ENCODE measurements around the gene KIAA1958. TPM values are rescaled to one million over a fixed set of nuclear protein-coding genes. Genes with fewer than 3 reads are reported as not detected.

KIAA1958 gene
- total RNA-seq, 2 donors from 2014 or later: 9.0 to 10.6 TPM

- Histone ChIP-seq H3K9ac (ENCODE audit: low read depth in 2 of 2, low read length in 2 of 2) (no peak overlapping the region), H3K9me3 (no peaks in the 10 kb centered on the region), H3K27ac (no peak overlapping the region), H3K4me1 (no peaks in the 10 kb centered on the region), H3K36me3 (no peaks in the 10 kb centered on the region), H3K4me3 (no peak overlapping the region), H3K27me3 (peaks cover 1% of the 10 kb centered on the region)
- no peak for DNase-seq
- TF ChIP-seq, protein P1, sequence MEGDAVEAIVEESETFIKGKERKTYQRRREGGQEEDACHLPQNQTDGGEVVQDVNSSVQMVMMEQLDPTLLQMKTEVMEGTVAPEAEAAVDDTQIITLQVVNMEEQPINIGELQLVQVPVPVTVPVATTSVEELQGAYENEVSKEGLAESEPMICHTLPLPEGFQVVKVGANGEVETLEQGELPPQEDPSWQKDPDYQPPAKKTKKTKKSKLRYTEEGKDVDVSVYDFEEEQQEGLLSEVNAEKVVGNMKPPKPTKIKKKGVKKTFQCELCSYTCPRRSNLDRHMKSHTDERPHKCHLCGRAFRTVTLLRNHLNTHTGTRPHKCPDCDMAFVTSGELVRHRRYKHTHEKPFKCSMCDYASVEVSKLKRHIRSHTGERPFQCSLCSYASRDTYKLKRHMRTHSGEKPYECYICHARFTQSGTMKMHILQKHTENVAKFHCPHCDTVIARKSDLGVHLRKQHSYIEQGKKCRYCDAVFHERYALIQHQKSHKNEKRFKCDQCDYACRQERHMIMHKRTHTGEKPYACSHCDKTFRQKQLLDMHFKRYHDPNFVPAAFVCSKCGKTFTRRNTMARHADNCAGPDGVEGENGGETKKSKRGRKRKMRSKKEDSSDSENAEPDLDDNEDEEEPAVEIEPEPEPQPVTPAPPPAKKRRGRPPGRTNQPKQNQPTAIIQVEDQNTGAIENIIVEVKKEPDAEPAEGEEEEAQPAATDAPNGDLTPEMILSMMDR (IDR thresholded peaks at IDR 0.05): no peak
- intact Hi-C loops (cut with DNase I): no loop called here
These were observed 144.9 kb downstream of the KIAA1958 start for GRCh38 chr9:112631313-112632070.

- Histone ChIP-seq H3K9ac (ENCODE audit: low read depth in 2 of 2, low read length in 2 of 2) (no peak overlapping the region), H3K27ac (no peak overlapping the region), H3K4me3 (no peak overlapping the region), H3K9me3 (no peaks in the 10 kb centered on the region), H3K36me3 (no peaks in the 10 kb centered on the region), H3K27me3 (peaks cover 6% of the 10 kb centered on the region), H3K4me1 (no peaks in the 10 kb centered on the region)
- TF ChIP-seq, protein P1 (IDR thresholded peaks at IDR 0.05): no peak
- intact Hi-C loops (cut with DNase I): no loop called here
- DNase-seq: no peak
These were observed 153.7 kb downstream of the KIAA1958 start for GRCh38 chr9:112640311-112640710.

GRCh38 chr9:112642126-112642525 lies 155.5 kb downstream of the KIAA1958 start:
- Histone ChIP-seq H3K36me3 (no peaks in the 10 kb centered on the region), H3K9ac (ENCODE audit: low read depth in 2 of 2, low read length in 2 of 2) (no peak overlapping the region), H3K27me3 (no peaks in the 10 kb centered on the region), H3K4me3 (no peak overlapping the region), H3K27ac (no peak overlapping the region), H3K9me3 (no peaks in the 10 kb centered on the region), H3K4me1 (no peaks in the 10 kb centered on the region)
- TF ChIP-seq, protein P1 (IDR thresholded peaks at IDR 0.05): no peak
- no peak for DNase-seq
- intact Hi-C loops (cut with DNase I): no loop called here

- intact Hi-C loops (cut with DNase I): no loop called here
- TF ChIP-seq, protein P1 (IDR thresholded peaks at IDR 0.05): no peak
- no peaks in the 10 kb centered on the region for H3K4me1 ChIP-seq
These were observed 161.0 kb downstream of the KIAA1958 start for GRCh38 chr9:112647596-112647995.

GRCh38 chr9:112648624-112649023 lies 162.0 kb downstream of the KIAA1958 start:
- Histone ChIP-seq H3K4me3 (no peak overlapping the region), H3K36me3 (no peaks in the 10 kb centered on the region), H3K9me3 (no peaks in the 10 kb centered on the region), H3K9ac (ENCODE audit: low read depth in 2 of 2, low read length in 2 of 2) (no peak overlapping the region), H3K27me3 (no peaks in the 10 kb centered on the region), H3K4me1 (no peaks in the 10 kb centered on the region), H3K27ac (no peak overlapping the region)
- TF ChIP-seq, protein P1 (IDR thresholded peaks at IDR 0.05): no peak
- no peak for DNase-seq
- intact Hi-C loops (cut with DNase I): no loop called here

More at GRCh38 chr9:112647596-112647995, 161.0 kb downstream of the KIAA1958 start:
- Histone ChIP-seq H3K36me3 (no peaks in the 10 kb centered on the region), H3K9ac (ENCODE audit: low read depth in 2 of 2, low read length in 2 of 2) (no peak overlapping the region), H3K4me3 (no peak overlapping the region), H3K27me3 (no peaks in the 10 kb centered on the region), H3K27ac (no peak overlapping the region), H3K9me3 (no peaks in the 10 kb centered on the region)
- DNase-seq: no peak
